Measurements from ENCODE around the gene PRKRIP1.
"Not testable (repeated sequence)": the region's sequence is repeated elsewhere in the genome, so short reads cannot be mapped to it uniquely, and the experiment has no call there.

PRKRIP1 gene

DNA sequence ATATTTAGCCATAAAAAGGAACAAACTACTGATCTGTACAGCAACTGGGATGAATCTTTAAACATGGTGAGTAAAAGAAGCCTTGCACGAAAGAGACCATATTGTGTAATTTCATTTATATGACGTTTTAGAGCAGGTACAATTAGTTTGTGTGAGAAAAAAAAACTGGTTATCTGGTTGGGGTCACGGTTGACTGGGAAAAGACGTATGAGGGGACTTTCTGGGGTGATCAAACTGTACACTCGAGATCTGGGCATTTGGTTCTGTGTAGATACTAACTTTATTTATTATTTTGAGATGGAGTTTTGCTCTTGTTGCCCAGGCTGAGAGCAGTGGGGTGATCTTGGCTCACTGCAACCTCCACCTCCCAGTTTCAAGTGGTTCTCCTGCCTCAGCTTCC lies 4.2 kb downstream of the PRKRIP1 start:
- Histone ChIP-seq H2BK15ac (ENCODE audit: low read length) (no peak overlapping the region), H3K9me3 (replicated peaks in 1 of 2; ENCODE audit: control insufficient read depth in 2 of 2, insufficient read depth in 1 of 2, low read depth in 1 of 2, low read length in 2 of 2) (no peaks in the 10 kb centered on the region), H2BK5ac (ENCODE audit: low read length) (no peak overlapping the region), H3K4me3 (ENCODE audit: low read length in 2 of 2) (no peak overlapping the region), H3K4me2 (ENCODE audit: insufficient read depth, low read length, poor library complexity, severe bottlenecking) (no peak overlapping the region), H2BK120ac (ENCODE audit: low read depth, low read length) (no peak overlapping the region), H3K79me1 (ENCODE audit: low read depth, low read length) (peaks cover 5% of the 10 kb centered on the region), H3K27ac (replicated peaks; ENCODE audit: low read length) (no peak overlapping the region), H3K14ac (ENCODE audit: low read length) (no peak overlapping the region), H3K27me3 (ENCODE audit: control insufficient read depth in 3 of 3, insufficient read depth in 3 of 3, low read depth in 1 of 3, low read length in 3 of 3) (no peaks in the 10 kb centered on the region), H4K8ac (ENCODE audit: low read depth, low read length) (no peak overlapping the region), H4K91ac (ENCODE audit: low read depth, low read length, poor library complexity) (no peak overlapping the region), H2AK5ac (ENCODE audit: low read depth, low read length) (no peak overlapping the region), H3K9ac (ENCODE audit: low read depth, low read length, poor library complexity) (no peak overlapping the region), H2BK12ac (ENCODE audit: low read length) (no peak overlapping the region), H3K18ac (ENCODE audit: low read length) (no peak overlapping the region), H3K36me3 (replicated peaks in 1 of 2; ENCODE audit: control insufficient read depth in 2 of 2, insufficient read depth in 2 of 2, low read length in 2 of 2) (peaks cover 20 to 73% of the 10 kb centered on the region in 2 donors), H2AFZ (ENCODE audit: low read length) (no peak overlapping the region), H3K23ac (ENCODE audit: low read depth, low read length, poor library complexity) (no peak overlapping the region), H3K4ac (ENCODE audit: low read length) (no peak overlapping the region), H3K4me1 (ENCODE audit: control insufficient read depth in 2 of 2, insufficient read depth in 1 of 2, low read depth in 1 of 2, low read length in 2 of 2) (peaks cover 5% of the 10 kb centered on the region in 2 donors)
- no peak for DNase-seq (ENCODE audit: low spot score)
- no CpG with 5 or more reads among the region's 5 CpGs for WGBS, 2 donors (ENCODE audit: extremely low coverage in 2 of 2, insufficient read length in 2 of 2, insufficient replicate concordance in 1 of 2)

- H2BK5ac ChIP-seq (ENCODE audit: low read length) = no peak overlapping the region
- WGBS, 2 donors (ENCODE audit: extremely low coverage in 2 of 2, insufficient read length in 2 of 2, insufficient replicate concordance in 1 of 2) = no CpG with 5 or more reads among the region's 3 CpGs
- no peak overlapping the region for H3K18ac ChIP-seq (ENCODE audit: low read length)
- H3K4me1 ChIP-seq (ENCODE audit: control insufficient read depth in 2 of 2, insufficient read depth in 1 of 2, low read depth in 1 of 2, low read length in 2 of 2) = no peaks in the 10 kb centered on the region
- DNase-seq (ENCODE audit: low spot score) = no peak
- H3K9ac ChIP-seq (ENCODE audit: low read depth, low read length, poor library complexity) = no peak overlapping the region
- no peak overlapping the region for H4K8ac ChIP-seq (ENCODE audit: low read depth, low read length)
- no peak overlapping the region for H3K27ac ChIP-seq (replicated peaks; ENCODE audit: low read length)
- H2BK120ac ChIP-seq (ENCODE audit: low read depth, low read length) = no peak overlapping the region
- no peak overlapping the region for H3K4me2 ChIP-seq (ENCODE audit: insufficient read depth, low read length, poor library complexity, severe bottlenecking)
- no peak overlapping the region for H2AFZ ChIP-seq (ENCODE audit: low read length)
- no peak overlapping the region for H3K4me3 ChIP-seq (ENCODE audit: low read length in 2 of 2)
- no peak overlapping the region for H2BK12ac ChIP-seq (ENCODE audit: low read length)
- no peak overlapping the region for H4K91ac ChIP-seq (ENCODE audit: low read depth, low read length, poor library complexity)
- no peak overlapping the region for H2AK5ac ChIP-seq (ENCODE audit: low read depth, low read length)
- no peak overlapping the region for H3K14ac ChIP-seq (ENCODE audit: low read length)
- H3K23ac ChIP-seq (ENCODE audit: low read depth, low read length, poor library complexity) = no peak overlapping the region
- H3K27me3 ChIP-seq (ENCODE audit: control insufficient read depth in 3 of 3, insufficient read depth in 3 of 3, low read depth in 1 of 3, low read length in 3 of 3) = no peaks in the 10 kb centered on the region
- no peak overlapping the region for H2BK15ac ChIP-seq (ENCODE audit: low read length)
- H3K36me3 ChIP-seq (replicated peaks in 1 of 2; ENCODE audit: control insufficient read depth in 2 of 2, insufficient read depth in 2 of 2, low read length in 2 of 2) = peaks cover 43 to 97% of the 10 kb centered on the region in 2 donors
- peaks cover 2% of the 10 kb centered on the region for H3K79me1 ChIP-seq (ENCODE audit: low read depth, low read length)
- H3K4ac ChIP-seq (ENCODE audit: low read length) = no peak overlapping the region
- H3K9me3 ChIP-seq (replicated peaks in 1 of 2; ENCODE audit: control insufficient read depth in 2 of 2, insufficient read depth in 1 of 2, low read depth in 1 of 2, low read length in 2 of 2) = peaks cover 1 to 7% of the 10 kb centered on the region in 2 donors
Measured at GRCh38 chr7:102403563-102403962, 7.4 kb downstream of the PRKRIP1 start.

GRCh38 chr7:102404005-102404861 lies 8.1 kb downstream of the PRKRIP1 start:
- H3K14ac ChIP-seq (ENCODE audit: low read length) = no peak overlapping the region
- H3K4ac ChIP-seq (ENCODE audit: low read length) = no peak overlapping the region
- no peak overlapping the region for H3K27ac ChIP-seq (replicated peaks; ENCODE audit: low read length)
- no peak overlapping the region for H2BK15ac ChIP-seq (ENCODE audit: low read length)
- H2BK120ac ChIP-seq (ENCODE audit: low read depth, low read length) = no peak overlapping the region
- no peak overlapping the region for H2BK12ac ChIP-seq (ENCODE audit: low read length)
- H4K8ac ChIP-seq (ENCODE audit: low read depth, low read length) = no peak overlapping the region
- H2BK5ac ChIP-seq (ENCODE audit: low read length) = no peak overlapping the region
- no peak overlapping the region for H3K18ac ChIP-seq (ENCODE audit: low read length)
- no peak overlapping the region for H3K9ac ChIP-seq (ENCODE audit: low read depth, low read length, poor library complexity)
- no peaks in the 10 kb centered on the region for H3K27me3 ChIP-seq (ENCODE audit: control insufficient read depth in 3 of 3, insufficient read depth in 3 of 3, low read depth in 1 of 3, low read length in 3 of 3)
- H3K4me3 ChIP-seq (ENCODE audit: low read length in 2 of 2) = no peak overlapping the region
- peaks cover 3 to 10% of the 10 kb centered on the region in 2 donors for H3K9me3 ChIP-seq (replicated peaks in 1 of 2; ENCODE audit: control insufficient read depth in 2 of 2, insufficient read depth in 1 of 2, low read depth in 1 of 2, low read length in 2 of 2)
- no peaks in the 10 kb centered on the region for H3K4me1 ChIP-seq (ENCODE audit: control insufficient read depth in 2 of 2, insufficient read depth in 1 of 2, low read depth in 1 of 2, low read length in 2 of 2)
- H2AFZ ChIP-seq (ENCODE audit: low read length) = no peak overlapping the region
- H3K23ac ChIP-seq (ENCODE audit: low read depth, low read length, poor library complexity) = no peak overlapping the region
- H4K91ac ChIP-seq (ENCODE audit: low read depth, low read length, poor library complexity) = no peak overlapping the region
- no peak overlapping the region for H3K4me2 ChIP-seq (ENCODE audit: insufficient read depth, low read length, poor library complexity, severe bottlenecking)
- H3K79me1 ChIP-seq (ENCODE audit: low read depth, low read length) = peaks cover 2% of the 10 kb centered on the region
- no peak overlapping the region for H2AK5ac ChIP-seq (ENCODE audit: low read depth, low read length)
- WGBS, 2 donors (ENCODE audit: extremely low coverage in 2 of 2, insufficient read length in 2 of 2, insufficient replicate concordance in 1 of 2) = no CpG with 5 or more reads among the region's 15 CpGs
- peaks cover 42 to 97% of the 10 kb centered on the region in 2 donors for H3K36me3 ChIP-seq (replicated peaks in 1 of 2; ENCODE audit: control insufficient read depth in 2 of 2, insufficient read depth in 2 of 2, low read length in 2 of 2)
- DNase-seq (ENCODE audit: low spot score) = peak; percentile 23

- not testable (repeated sequence) for H2AFZ ChIP-seq (ENCODE audit: low read length); H3K9ac ChIP-seq (ENCODE audit: low read depth, low read length, poor library complexity); H2BK5ac ChIP-seq (ENCODE audit: low read length); H3K4ac ChIP-seq (ENCODE audit: low read length); H3K4me3 ChIP-seq (ENCODE audit: low read length in 2 of 2); H2AK5ac ChIP-seq (ENCODE audit: low read depth, low read length); H2BK12ac ChIP-seq (ENCODE audit: low read length); H3K4me2 ChIP-seq (ENCODE audit: insufficient read depth, low read length, poor library complexity, severe bottlenecking); H3K79me1 ChIP-seq (ENCODE audit: low read depth, low read length); H3K27me3 ChIP-seq (ENCODE audit: control insufficient read depth in 3 of 3, insufficient read depth in 3 of 3, low read depth in 1 of 3, low read length in 3 of 3); H3K4me1 ChIP-seq (ENCODE audit: control insufficient read depth in 2 of 2, insufficient read depth in 1 of 2, low read depth in 1 of 2, low read length in 2 of 2); H2BK15ac ChIP-seq (ENCODE audit: low read length); H3K18ac ChIP-seq (ENCODE audit: low read length); H2BK120ac ChIP-seq (ENCODE audit: low read depth, low read length); H4K91ac ChIP-seq (ENCODE audit: low read depth, low read length, poor library complexity); H3K23ac ChIP-seq (ENCODE audit: low read depth, low read length, poor library complexity); DNase-seq (ENCODE audit: low spot score); H4K8ac ChIP-seq (ENCODE audit: low read depth, low read length); H3K27ac ChIP-seq (replicated peaks; ENCODE audit: low read length); H3K14ac ChIP-seq (ENCODE audit: low read length)
- WGBS, 2 donors (ENCODE audit: extremely low coverage in 2 of 2, insufficient read length in 2 of 2, insufficient replicate concordance in 1 of 2) = no CpG with 5 or more reads among the region's 5 CpGs
- Histone ChIP-seq H3K9me3 (replicated peaks in 1 of 2; ENCODE audit: control insufficient read depth in 2 of 2, insufficient read depth in 1 of 2, low read depth in 1 of 2, low read length in 2 of 2) (peaks cover 4 to 16% of the 10 kb centered on the region in 2 donors), H3K36me3 (replicated peaks in 1 of 2; ENCODE audit: control insufficient read depth in 2 of 2, insufficient read depth in 2 of 2, low read length in 2 of 2) (peaks cover 43 to 97% of the 10 kb centered on the region in 2 donors)
Measured at GRCh38 chr7:102404862-102405188, 8.7 kb downstream of the PRKRIP1 start.
